Measurements from ENCODE around the gene NR2F2.

GRCh38 chr15:96349857-96350720 is 19.6 kb downstream of the NR2F2 start:
- TF ChIP-seq POLR2A (IDR thresholded peaks at IDR 0.05) (no peak), EP300 (IDR thresholded peaks at IDR 0.05) (no peak), CTCF (IDR thresholded peaks at IDR 0.05) (no peak)
